ENCODE data around the gene POFUT2.

- TF ChIP-seq EP300 (IDR thresholded peaks at IDR 0.05; ENCODE audit: low read depth) (no peak), CTCF (IDR thresholded peaks at IDR 0.05) (no peak)
These were observed 25.1 kb downstream of the POFUT2 start for GRCh38 chr21:45262616-45263015.
